HG03521 (cell line): Measurements from ENCODE around the gene PTPA.
"Not testable (repeated sequence)": the region's sequence is repeated elsewhere in the genome, so short reads cannot be mapped to it uniquely, and the experiment has no call there.

ENCODE experiments used
- ATAC-seq: cut with Tn5 transposase; IDR thresholded peaks from one replicate; pipeline ENCODE4 v1.9.1; 2021; ENCODE audit warnings: mild to moderate bottlenecking, moderate library complexity; ENCODE audit not compliant: unreplicated experiment

PTPA gene

GRCh38 chr9:129150672-129151211, 39.5 kb downstream of the PTPA start:
- no peak for ATAC-seq

DNA sequence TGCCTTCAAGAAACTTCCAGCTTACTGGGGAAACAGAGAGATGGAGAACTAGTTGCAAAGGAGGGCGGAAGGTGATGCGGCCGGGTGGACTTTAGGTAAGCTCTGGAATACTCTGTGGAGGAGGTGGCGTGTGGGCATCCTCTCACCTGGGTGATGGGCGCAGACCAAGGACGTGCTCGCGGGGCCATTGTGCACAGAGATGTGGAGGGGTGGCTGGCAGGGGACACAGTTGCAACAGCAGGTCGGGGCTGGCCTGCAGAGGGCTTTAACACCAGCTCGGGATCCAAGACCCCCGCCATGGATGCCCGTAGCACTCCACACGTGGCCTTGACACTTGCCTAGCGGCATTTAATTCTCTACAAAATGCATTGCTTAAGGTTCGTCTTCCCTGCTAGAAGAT, 40.3 kb downstream of the PTPA start:
- ATAC-seq, result no peak

DNA sequence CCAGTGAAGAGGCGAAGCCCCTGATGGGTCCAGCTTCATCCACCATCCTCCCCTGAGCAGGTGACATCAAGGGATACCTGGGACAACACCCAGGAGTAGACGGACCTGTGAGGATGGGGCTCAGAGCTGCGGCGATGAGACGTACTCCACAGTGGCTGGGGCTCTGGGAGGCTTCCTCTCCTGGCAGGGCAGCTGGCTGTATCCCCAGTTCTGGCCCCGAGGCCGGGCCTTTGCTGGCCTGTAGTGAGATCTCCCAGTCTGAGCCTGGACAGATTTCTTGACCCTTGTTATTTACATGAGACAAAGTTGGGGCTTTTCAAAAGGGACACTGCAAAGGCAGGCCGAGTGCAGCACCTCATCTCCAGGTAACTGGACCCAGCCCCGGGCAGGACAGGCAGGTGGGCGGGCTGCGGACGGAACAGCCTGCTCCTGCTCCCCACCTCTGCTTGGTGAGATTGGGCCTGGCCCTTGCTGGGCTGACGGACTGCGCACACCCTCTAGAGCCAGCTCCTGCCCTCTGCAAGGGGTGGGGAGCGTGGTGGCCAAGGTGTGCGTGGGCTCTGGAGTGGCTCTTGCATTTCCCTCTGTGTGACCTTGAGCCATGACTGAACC, 43.8 kb downstream of the PTPA start:
- ATAC-seq, result no peak

GRCh38 chr9:129156163-129156562, 44.9 kb downstream of the PTPA start:
- no peak for ATAC-seq

GRCh38 chr9:129160712-129161533, 49.7 kb downstream of the PTPA start:
- no peak for ATAC-seq

GRCh38 chr9:129161534-129161837, 50.3 kb downstream of the PTPA start:
- no peak for ATAC-seq

DNA sequence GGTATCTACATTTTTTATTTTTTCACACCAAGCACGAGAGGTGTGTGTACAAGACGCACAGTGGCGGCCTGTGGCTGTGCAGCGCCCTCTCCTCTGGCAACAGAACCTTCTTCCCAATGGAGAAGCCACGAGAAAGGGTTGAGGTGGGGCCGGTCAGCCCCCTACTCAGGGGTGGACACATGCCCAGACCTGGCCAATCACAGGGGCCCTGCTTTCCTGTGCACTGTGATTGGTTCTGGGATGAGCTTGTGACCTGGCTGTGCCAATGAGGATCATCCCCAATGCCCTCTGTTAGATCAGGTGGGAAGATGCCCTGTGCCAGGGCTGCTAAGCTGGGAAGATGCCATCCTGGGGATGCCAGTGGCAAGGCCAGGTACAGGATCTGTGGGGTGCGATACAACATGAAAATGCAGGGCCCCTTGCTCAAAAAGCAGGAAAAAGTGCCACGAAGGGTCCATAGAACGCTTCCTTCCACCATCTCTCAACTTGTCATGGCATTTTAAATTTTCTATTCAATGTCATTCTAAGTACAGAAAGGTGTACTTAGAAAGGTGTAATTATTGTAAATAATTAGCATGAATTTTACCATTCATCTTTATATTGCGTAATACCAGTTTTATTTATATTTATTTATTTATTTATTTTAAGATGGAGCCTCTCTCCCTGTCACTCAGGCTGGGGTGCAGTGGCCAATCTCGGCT, 51.4 kb downstream of the PTPA start:
- no peak for ATAC-seq

- ATAC-seq, result not testable (repeated sequence)
Observed at GRCh38 chr9:129163198-129163670, 52.0 kb downstream of the PTPA start.

DNA sequence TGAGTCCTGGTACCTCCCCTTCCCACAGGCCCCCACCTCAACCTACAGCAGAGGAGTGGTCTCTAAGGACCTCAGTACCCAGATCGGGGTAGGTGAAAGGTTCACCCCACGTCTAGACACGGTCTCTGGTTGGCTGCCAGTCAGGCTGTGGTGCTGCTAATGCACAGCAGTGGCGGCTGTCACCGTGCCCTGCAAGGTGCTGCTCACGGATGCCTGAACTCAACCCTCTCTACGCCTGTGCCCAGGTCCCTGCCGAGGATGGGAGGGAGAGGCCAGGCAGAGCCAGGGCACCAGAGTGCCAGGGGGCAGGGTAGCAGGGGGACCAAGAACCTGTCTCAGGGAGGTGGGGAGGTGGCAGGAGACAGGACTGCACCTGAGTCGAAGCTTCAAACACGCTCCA, 52.5 kb downstream of the PTPA start:
- ATAC-seq, result no peak

- ATAC-seq, result no peak
Observed at GRCh38 chr9:129164246-129164930, 53.2 kb downstream of the PTPA start.

DNA sequence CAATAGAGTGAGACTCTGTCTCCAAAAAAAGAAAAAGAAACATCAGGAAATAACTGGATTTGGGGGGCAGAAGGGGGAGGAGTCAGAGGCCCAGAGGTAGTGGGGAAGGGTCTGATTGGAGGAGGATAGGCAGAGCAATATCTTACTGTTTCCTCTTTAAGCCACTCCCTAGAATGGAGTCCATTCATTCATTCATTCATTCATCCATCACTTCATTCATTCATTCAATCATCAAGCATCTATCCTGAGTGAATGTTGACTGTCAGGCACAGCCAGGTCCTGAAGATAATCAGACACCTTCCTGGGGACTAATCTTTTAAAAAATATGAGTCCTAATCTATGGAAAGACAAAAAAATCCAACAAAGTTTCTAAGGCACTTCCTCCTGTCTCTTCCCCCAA, 54.0 kb downstream of the PTPA start:
- ATAC-seq, result no peak

DNA sequence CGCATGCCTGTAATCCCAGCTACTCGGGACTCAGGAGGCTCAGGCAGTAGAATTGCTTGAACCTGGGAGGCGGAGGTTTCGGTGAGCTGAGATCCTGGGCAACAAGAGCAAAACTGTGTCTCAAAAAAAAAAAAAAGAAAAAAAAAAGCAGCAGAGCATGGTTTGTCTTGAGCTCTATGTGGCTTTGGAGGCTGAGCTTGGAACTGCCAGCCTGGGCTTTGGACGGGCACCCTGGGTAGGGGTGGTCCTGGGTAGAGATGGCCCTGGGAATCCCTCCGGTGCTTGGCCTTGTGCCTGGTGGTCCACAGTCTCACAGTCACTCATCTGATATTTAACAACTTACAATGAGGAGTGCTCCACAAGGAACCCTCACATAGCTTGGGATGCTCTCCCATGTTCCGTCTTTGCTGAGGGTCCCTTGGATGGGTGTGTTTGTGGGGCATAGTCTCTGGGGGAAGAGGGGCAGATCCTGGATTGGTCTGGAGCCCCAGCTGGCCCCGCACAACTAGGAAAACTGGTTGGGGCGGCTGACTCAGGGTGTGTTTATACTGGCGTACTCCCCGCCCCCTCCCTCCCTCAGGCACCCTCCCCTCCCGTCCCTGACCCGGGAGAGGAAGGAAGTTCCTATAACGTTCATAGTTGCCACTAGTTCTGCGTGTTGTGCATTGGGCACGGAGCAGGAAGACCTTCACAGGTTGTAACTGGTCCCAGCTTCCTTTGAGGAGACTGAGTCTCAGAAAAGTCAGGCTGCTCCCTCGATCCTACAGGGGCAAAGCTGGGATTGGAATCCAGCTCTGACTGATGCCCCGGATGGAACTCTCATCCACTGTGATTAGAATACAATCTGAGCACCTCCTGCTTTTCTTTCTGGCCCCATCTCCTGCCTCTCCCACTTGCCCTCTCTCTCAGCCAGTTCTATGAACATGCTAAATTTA, 55.7 kb downstream of the PTPA start:
- no peak for ATAC-seq

DNA sequence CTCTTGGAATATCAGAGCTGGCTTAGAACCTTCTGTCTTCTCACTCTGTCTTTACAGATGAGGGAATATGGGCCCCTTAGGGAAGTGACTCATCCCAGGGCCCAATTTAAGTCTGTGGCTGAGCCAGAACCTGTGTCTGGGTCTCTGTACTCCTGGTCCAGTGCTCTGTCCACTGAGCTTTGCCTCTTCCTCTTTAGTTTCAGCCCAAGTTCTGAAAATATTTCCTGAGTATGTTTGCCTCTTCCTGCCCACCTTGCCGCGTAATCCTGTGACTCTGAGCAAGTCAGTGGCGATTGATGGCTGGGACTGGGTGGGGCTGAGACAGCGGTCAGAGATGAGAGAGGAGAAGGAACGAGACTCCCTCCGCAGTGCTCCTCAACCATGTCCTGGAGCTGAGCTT, 59.0 kb downstream of the PTPA start:
- no peak for ATAC-seq

DNA sequence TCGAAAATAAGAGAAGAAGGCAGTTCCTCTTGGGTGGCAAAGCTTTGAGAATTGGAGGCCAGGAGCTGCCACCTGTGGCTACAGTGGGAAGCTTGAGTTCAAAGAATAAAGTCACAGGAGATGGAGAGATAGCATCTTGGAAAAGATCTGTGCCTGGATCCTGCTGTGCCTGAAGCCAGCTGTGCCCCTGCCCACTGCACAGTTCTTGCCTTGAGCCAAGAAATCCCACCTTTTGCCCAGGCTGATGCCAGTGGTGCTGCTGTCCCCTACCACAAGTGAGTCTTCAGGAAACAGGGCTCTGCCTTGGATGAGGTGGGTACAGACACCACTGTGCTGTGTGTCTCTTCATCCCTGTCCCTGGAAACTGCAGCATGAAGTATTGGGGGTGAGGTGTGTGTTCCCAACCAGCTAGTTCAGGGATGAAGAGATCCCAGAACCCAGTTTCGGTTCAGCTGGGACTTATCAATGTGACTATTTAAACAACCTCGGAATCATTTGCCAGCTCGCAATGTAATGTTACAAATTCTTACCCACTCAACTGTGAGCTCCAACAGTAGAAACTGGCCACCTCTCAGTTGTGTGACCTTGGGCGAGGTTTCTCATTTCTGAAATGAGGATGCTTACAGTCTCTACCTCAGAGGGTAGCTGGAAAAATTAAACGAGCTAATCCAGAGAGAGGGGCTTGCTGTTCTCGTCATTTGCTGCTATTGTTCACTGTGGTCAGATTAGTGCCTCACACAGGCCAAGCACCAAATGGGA, 61.0 kb downstream of the PTPA start:
- ATAC-seq, result no peak

DNA sequence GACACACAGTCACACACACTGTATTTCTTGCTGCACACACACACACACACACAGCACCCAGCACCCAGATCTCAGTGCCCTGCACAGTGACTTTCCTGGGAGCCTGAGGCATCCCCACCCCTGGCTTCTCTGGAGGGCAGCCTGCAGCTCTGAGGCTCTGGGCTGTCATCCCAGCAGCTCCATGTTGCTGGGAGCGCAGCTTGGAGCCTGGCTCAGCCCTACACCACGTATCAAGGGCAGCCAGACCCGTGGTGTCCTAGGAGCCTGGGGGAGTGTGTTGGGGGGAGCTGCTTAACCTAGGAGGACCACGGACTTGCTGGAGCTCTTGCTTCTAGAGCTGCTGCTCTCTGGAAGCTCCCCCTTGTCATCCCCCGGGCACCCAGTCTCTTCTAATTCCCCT, 61.6 kb downstream of the PTPA start:
- ATAC-seq, result no peak

DNA sequence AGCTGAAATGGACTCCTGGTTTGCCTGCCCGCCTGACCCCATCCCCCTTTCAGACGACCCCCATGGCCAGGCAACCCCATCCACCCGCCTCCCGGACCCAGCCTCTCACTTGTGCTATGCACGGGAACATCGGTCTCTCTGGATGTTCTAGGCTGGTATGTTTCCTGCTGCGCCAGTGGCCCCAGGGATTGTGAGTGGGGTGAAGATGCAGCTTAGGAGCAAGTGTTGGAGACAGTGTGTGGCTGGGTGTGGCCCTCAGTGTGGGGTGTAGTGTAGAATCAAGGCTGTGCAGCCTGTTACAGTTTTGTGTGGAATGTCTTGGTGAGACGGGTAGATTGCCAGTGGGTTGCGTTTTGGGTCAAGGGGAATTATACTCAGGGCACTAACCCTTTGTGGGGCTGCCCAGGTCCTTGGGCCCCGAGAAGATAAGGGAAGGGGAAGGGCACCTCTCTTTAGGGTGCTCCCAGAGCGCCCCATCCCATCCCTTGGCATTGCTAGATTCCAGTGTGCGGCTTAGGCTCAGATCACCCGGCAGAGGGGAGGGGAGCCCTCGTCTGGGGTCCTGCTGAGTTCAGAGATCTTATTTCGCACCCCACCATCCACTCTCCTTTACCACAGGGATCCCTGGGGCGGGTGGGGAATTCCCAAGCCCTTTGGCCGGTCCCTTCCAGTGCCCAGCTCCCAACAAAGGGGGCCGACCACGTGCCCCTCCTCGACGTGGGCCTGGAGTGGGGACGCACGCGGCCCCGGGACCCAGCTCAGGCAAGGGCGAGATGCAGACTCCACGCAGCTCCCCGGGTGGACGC, 62.3 kb downstream of the PTPA start:
- no peak for ATAC-seq

DNA sequence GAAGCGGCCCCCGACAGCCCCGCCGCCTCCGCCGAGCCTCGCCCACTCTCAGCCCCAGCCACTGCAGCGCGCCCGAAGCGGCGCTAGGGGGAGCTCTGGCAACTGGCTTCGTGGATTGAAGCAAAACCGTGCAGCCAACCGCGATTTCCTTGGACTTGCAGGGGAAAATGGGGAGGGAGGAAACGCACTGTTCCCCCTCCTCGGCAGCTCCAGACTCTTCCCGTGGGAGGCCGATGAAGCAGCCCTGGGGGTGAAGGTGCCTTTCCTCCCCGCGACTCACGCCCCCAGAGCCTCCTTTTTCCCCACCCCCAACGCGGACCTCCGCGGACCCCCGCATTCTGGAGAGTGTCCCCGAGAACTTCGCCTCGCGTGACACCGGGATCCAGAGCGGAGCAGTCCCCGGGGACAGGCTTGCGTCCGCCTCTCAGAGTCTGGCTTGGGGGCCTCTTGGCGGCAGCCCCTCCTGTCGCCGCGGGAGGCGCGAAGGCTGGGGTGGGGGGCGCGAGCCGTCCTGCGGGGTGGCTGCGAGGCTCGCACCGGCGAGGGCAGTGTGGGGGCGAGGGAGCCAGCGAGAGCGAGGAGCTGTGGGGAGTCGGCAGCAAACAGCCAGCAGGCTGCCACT, 63.0 kb downstream of the PTPA start:
- ATAC-seq, result no peak
